Caco-2 (cell line): Measurements from ENCODE around the gene STIM2. TPM values are rescaled to one million over a fixed set of nuclear protein-coding genes. Genes with fewer than 3 reads are reported as not detected.

ENCODE experiments used
- BruUV-seq: library from RNA; stranded (reverse); fragments of 400-500 nt; replicated peaks from 2 replicates; lab custom pipeline; 2021; lab: Mats Ljungman, UMichigan
- CTCF ChIA-PET: fragments of 300-600 bp; sonication (Branson Sonifier 250); formaldehyde crosslinking; loops from one replicate; lab custom pipeline; 2022; ENCODE audit warnings: antibody characterized with exemption; lab: Charles Lee
- POLR2A ChIA-PET: fragments of 300-600 bp; sonication (Branson Sonifier 250); formaldehyde crosslinking; loops from one replicate; lab custom pipeline; 2022; ENCODE audit warnings: antibody characterized with exemption; lab: Charles Lee
- DNase-seq, 2 experiments: peaks; one replicate each; pipeline versions ENCODE4 v3.0.0 to v3.0.0-alpha.2; 2020 to 2022
- H3K27me3 ChIP-seq: replicated peaks from 2 replicates; pipeline ENCODE4 v1.6.0; 2011; ENCODE audit warnings: low read length; ENCODE audit not compliant: control insufficient read depth, insufficient read depth
- H3K36me3 ChIP-seq: 2 replicates; pipeline ENCODE4 v1.5.1; 2011; ENCODE audit warnings: low read length; ENCODE audit not compliant: control insufficient read depth, insufficient read depth
- H3K4me1 ChIP-seq: fragments of 250-450 bp; sonication (Bioruptor Pico); 2 replicates; pipeline ENCODE4 v1.5.1; 2020; ENCODE audit warnings: mild to moderate bottlenecking
- H3K4me3 ChIP-seq: 2 replicates; pipeline ENCODE4 v1.5.1; 2011; ENCODE audit warnings: low read depth, mild to moderate bottlenecking, control low read depth, low read length
- H3K9me3 ChIP-seq: fragments of 250-450 bp; sonication (Bioruptor Pico); 2 replicates; pipeline ENCODE4 v1.5.1; 2020; ENCODE audit warnings: mild to moderate bottlenecking, moderate library complexity
- H3K27ac Mint-ChIP-seq: one replicate; pipeline ENCODE4 v1.8.0; 2022; ENCODE audit warnings: mixed read lengths; ENCODE audit not compliant: unreplicated experiment
- H3K27me3 Mint-ChIP-seq: one replicate; pipeline ENCODE4 v1.8.0; 2022; ENCODE audit warnings: mixed read lengths; ENCODE audit not compliant: insufficient read depth, unreplicated experiment
- H3K36me3 Mint-ChIP-seq: one replicate; pipeline ENCODE4 v1.8.0; 2022; ENCODE audit warnings: mild to moderate bottlenecking, mixed read lengths; ENCODE audit not compliant: insufficient read depth, unreplicated experiment
- H3K4me1 Mint-ChIP-seq: one replicate; pipeline ENCODE4 v1.8.0; 2022; ENCODE audit warnings: low read depth, mixed read lengths; ENCODE audit not compliant: unreplicated experiment
- H3K4me3 Mint-ChIP-seq: one replicate; pipeline ENCODE4 v1.8.0; 2022; ENCODE audit warnings: mild to moderate bottlenecking, moderate library complexity, mixed read lengths; ENCODE audit not compliant: unreplicated experiment
- H3K9me3 Mint-ChIP-seq: one replicate; pipeline ENCODE4 v1.8.0; 2022; ENCODE audit warnings: mixed read lengths; ENCODE audit not compliant: unreplicated experiment
- intact Hi-C: fragments of 100-400 bp; cut with micrococcal nuclease; formaldehyde crosslinking; loops from one replicate; pipeline ENCODE4 v1.10.0; 2022; ENCODE audit not compliant: unreplicated experiment
- total RNA-seq: library from RNA; stranded (reverse); gene quantifications from 2 replicates; pipeline ENCODE4 v1.2.3, GENCODE V29; 2022
- TF ChIP-seq, protein P1 (sequence below), 2 experiments: fragments of 200-600 bp in 1 of 2; IDR thresholded peaks; 1 replicate in 1 of 2; 2 replicates in 1 of 2; pipeline versions ENCODE4 v1.5.1 to v1.8.0; 2011 to 2022; ENCODE audit warnings: antibody characterized with exemption in 1 of 2, control low read depth in 1 of 2, inconsistent platforms in 1 of 2, low read depth in 1 of 2, low read length in 1 of 2, mild to moderate bottlenecking in 1 of 2, moderate library complexity in 1 of 2; ENCODE audit not compliant: insufficient read depth in 1 of 2, severe bottlenecking in 1 of 2, unreplicated experiment in 1 of 2

Gene STIM2
- total RNA-seq, 1 experiment from 2014 or later: 27.2 TPM

DNA sequence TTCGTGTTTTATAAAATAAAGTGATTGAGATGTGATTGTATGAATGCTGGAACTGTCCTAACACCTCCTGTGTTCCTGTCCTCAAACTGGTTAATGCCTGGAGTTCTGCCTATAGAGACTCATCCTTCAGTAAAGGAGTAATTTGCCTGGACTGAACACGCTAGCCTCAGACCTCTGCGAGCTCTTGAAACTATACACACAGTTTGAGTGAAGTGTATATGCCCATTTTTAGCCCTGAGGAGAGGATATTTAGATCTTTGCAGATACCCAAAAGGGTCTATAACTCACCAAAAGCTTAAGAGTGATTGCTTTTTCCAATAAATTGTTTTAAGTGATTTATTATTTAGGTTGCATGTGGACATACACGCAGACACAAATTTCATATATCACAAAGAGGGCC lies 29.9 kb upstream of the STIM2 start:
- Histone ChIP-seq H3K36me3 (no peaks in the 10 kb centered on the region), H3K4me1 (no peaks in the 10 kb centered on the region), H3K27me3 (no peaks in the 10 kb centered on the region), H3K9me3 (no peaks in the 10 kb centered on the region), H3K4me3 (no peak overlapping the region)
- CTCF ChIA-PET: no interaction called here
- POLR2A ChIA-PET: no interaction called here
- intact Hi-C loops: no loop called here
- DNase-seq: no peak
- H3K4me1 Mint-ChIP-seq: no peaks in the 10 kb centered on the region
- TF ChIP-seq, protein P1, sequence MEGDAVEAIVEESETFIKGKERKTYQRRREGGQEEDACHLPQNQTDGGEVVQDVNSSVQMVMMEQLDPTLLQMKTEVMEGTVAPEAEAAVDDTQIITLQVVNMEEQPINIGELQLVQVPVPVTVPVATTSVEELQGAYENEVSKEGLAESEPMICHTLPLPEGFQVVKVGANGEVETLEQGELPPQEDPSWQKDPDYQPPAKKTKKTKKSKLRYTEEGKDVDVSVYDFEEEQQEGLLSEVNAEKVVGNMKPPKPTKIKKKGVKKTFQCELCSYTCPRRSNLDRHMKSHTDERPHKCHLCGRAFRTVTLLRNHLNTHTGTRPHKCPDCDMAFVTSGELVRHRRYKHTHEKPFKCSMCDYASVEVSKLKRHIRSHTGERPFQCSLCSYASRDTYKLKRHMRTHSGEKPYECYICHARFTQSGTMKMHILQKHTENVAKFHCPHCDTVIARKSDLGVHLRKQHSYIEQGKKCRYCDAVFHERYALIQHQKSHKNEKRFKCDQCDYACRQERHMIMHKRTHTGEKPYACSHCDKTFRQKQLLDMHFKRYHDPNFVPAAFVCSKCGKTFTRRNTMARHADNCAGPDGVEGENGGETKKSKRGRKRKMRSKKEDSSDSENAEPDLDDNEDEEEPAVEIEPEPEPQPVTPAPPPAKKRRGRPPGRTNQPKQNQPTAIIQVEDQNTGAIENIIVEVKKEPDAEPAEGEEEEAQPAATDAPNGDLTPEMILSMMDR (IDR thresholded peaks at IDR 0.05; ENCODE audit: insufficient read depth in 1 of 2, low read depth in 1 of 2, low read length in 1 of 2, severe bottlenecking in 1 of 2, unreplicated experiment in 1 of 2): no peak
- H3K27me3 Mint-ChIP-seq: no peaks in the 10 kb centered on the region
- no peaks in the 10 kb centered on the region for H3K36me3 Mint-ChIP-seq
- BruUV-seq: no TSS peak
- no peak overlapping the region for H3K4me3 Mint-ChIP-seq
- no peak overlapping the region for H3K27ac Mint-ChIP-seq
- no peaks in the 10 kb centered on the region for H3K9me3 Mint-ChIP-seq

DNA sequence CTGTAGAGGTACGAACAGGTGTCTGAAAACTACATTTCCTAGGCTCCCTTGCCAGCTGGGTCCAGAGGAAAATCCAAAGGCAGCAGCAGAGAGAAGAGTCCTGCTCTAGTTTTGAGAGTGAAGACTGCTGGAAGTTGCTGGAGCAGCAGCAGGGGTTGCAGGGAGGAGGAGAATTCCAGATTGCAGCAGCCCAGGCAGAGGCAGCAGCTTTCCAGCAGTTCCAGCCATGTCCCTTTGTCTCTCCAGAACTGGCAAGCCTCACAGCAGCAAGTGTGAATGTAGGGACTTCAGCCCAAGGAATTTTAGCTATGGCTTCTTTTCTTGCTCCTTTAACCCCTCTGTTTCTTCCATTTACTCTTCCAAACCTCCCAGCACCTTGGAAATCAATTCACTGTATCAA lies 24.1 kb upstream of the STIM2 start:
- Histone ChIP-seq H3K27me3 (no peaks in the 10 kb centered on the region), H3K9me3 (no peaks in the 10 kb centered on the region), H3K4me1 (no peaks in the 10 kb centered on the region), H3K4me3 (no peak overlapping the region), H3K36me3 (no peaks in the 10 kb centered on the region)
- no peaks in the 10 kb centered on the region for H3K9me3 Mint-ChIP-seq
- H3K4me1 Mint-ChIP-seq: no peaks in the 10 kb centered on the region
- H3K36me3 Mint-ChIP-seq: no peaks in the 10 kb centered on the region
- DNase-seq: no peak
- ChIA-PET CTCF (no interaction called here), POLR2A (no interaction called here)
- TF ChIP-seq, protein P1 (IDR thresholded peaks at IDR 0.05; ENCODE audit: insufficient read depth in 1 of 2, low read depth in 1 of 2, low read length in 1 of 2, severe bottlenecking in 1 of 2, unreplicated experiment in 1 of 2): no peak
- intact Hi-C loops: no loop called here
- BruUV-seq: no TSS peak
- no peaks in the 10 kb centered on the region for H3K27me3 Mint-ChIP-seq
- no peak overlapping the region for H3K27ac Mint-ChIP-seq
- H3K4me3 Mint-ChIP-seq: no peak overlapping the region

DNA sequence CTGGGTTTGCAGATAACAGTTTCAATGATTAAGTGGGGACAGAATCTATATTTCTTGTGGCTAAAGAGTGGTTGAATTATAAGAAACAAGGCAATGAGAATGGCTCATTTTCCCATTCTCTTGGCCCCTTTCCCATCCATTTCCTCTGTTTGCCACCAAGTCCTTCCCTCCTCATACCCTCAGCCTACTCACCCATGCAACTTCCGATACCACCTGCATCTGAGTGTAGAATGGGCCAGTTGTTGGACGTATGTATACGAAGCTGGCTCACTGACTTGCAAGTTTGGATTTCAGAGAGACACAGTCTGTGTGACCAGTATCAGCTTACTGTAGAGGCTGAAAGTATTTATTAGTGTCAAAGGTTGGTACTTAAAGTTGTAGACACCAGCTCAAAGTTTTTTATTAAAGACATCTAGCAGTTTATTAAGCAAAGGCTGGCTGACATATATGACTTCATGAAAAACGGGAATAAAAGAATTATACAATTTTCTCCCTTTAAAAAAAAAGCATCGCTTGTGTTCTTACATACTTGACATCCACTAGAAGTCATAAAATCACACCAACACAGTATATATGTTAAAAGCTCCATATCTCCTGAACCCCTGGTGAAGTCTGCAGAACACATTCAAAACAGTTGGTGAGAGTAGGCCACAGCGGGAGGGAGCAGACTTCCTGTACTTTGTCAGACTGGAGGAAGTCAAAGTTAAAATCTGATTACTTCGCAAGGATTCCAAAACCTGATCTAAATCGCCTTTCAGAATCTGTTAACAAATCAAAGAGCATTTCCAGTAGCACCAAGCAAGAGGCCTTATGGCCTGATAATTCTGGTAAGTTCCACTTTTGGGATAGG lies 22.4 kb upstream of the STIM2 start:
- CTCF ChIA-PET: no interaction called here
- intact Hi-C loops: no loop called here
- no peaks in the 10 kb centered on the region for H3K27me3 ChIP-seq
- no peaks in the 10 kb centered on the region for H3K36me3 ChIP-seq
- no TSS peak for BruUV-seq
- H3K4me3 ChIP-seq: no peak overlapping the region
- TF ChIP-seq, protein P1 (IDR thresholded peaks at IDR 0.05; ENCODE audit: insufficient read depth in 1 of 2, low read depth in 1 of 2, low read length in 1 of 2, severe bottlenecking in 1 of 2, unreplicated experiment in 1 of 2): no peak
- no peak overlapping the region for H3K4me3 Mint-ChIP-seq
- POLR2A ChIA-PET: no interaction called here
- no peaks in the 10 kb centered on the region for H3K4me1 ChIP-seq
- H3K27me3 Mint-ChIP-seq: peaks cover 1% of the 10 kb centered on the region
- H3K9me3 Mint-ChIP-seq: no peaks in the 10 kb centered on the region
- no peaks in the 10 kb centered on the region for H3K4me1 Mint-ChIP-seq
- H3K36me3 Mint-ChIP-seq: no peaks in the 10 kb centered on the region
- H3K9me3 ChIP-seq: no peaks in the 10 kb centered on the region
- no peak overlapping the region for H3K27ac Mint-ChIP-seq
- DNase-seq: no peak
